ENCODE measurements around the gene TECR. TPM values are rescaled to one million over a fixed set of nuclear protein-coding genes. Genes with fewer than 3 reads are reported as not detected.
"Not testable (repeated sequence)": the region's sequence is repeated elsewhere in the genome, so short reads cannot be mapped to it uniquely, and the experiment has no call there.

TECR gene
- total RNA-seq, 1 experiment from 2014 or later = 166 TPM

GRCh38 chr19:14570864-14571527 lies 41.6 kb downstream of the TECR start:
- in situ Hi-C loops (cut with HindIII; ENCODE audit: low sequenced_read_pairs) = no loop called here
- DNase-seq (ENCODE audit: low spot score) = no peak

GRCh38 chr19:14571695-14572490 lies 42.5 kb downstream of the TECR start, which contains the start of gene NDUFB7:
NDUFB7 (minus strand) TSS chr19:14572066; CDS start chr19:14572000, 66 bp downstream.
- DNase-seq (ENCODE audit: low spot score) = peak; percentile 97
- in situ Hi-C loops (cut with HindIII; ENCODE audit: low sequenced_read_pairs) = no loop called here

GRCh38 chr19:14575428-14575980 lies 46.1 kb downstream of the TECR start:
- in situ Hi-C loops (cut with HindIII; ENCODE audit: low sequenced_read_pairs) = no loop called here
- DNase-seq (ENCODE audit: low spot score) = no peak

- in situ Hi-C loops (cut with HindIII; ENCODE audit: low sequenced_read_pairs) = no loop called here
Observed at GRCh38 chr19:14576363-14576762, 47.0 kb downstream of the TECR start.

GRCh38 chr19:14577264-14577663 lies 47.9 kb downstream of the TECR start:
- no peak for DNase-seq (ENCODE audit: low spot score)
- in situ Hi-C loops (cut with HindIII; ENCODE audit: low sequenced_read_pairs) = no loop called here

More at GRCh38 chr19:14576363-14576762, 47.0 kb downstream of the TECR start:
- DNase-seq (ENCODE audit: low spot score) = no peak

GRCh38 chr19:14577885-14578427 lies 48.6 kb downstream of the TECR start:
- no peak for DNase-seq (ENCODE audit: low spot score)
- in situ Hi-C loops (cut with HindIII; ENCODE audit: low sequenced_read_pairs) = no loop called here

GRCh38 chr19:14580623-14581237 lies 51.3 kb downstream of the TECR start:
- in situ Hi-C loops (cut with HindIII; ENCODE audit: low sequenced_read_pairs) = no loop called here
- no peak for DNase-seq (ENCODE audit: low spot score)

- DNase-seq (ENCODE audit: low spot score) = no peak
Observed at GRCh38 chr19:14582894-14583340, 53.5 kb downstream of the TECR start, which contains the start of gene CLEC17A. CLEC17A (plus strand) TSS chr19:14583084; CDS start chr19:14583161, 77 bp downstream.

GRCh38 chr19:14584372-14584771 lies 55.0 kb downstream of the TECR start:
- DNase-seq (ENCODE audit: low spot score); in situ Hi-C loops (cut with HindIII; ENCODE audit: low sequenced_read_pairs): not testable (repeated sequence)

More at GRCh38 chr19:14582894-14583340, 53.5 kb downstream of the TECR start, which contains the start of gene CLEC17A:
- in situ Hi-C loops (cut with HindIII; ENCODE audit: low sequenced_read_pairs) = no loop called here

GRCh38 chr19:14585187-14585586 lies 55.8 kb downstream of the TECR start:
- in situ Hi-C loops (cut with HindIII; ENCODE audit: low sequenced_read_pairs); DNase-seq (ENCODE audit: low spot score): not testable (repeated sequence)

- in situ Hi-C loops (cut with HindIII; ENCODE audit: low sequenced_read_pairs); DNase-seq (ENCODE audit: low spot score): not testable (repeated sequence)
Observed at GRCh38 chr19:14589433-14589832, 60.0 kb downstream of the TECR start.

- DNase-seq (ENCODE audit: low spot score) = no peak
- in situ Hi-C loops (cut with HindIII; ENCODE audit: low sequenced_read_pairs) = no loop called here
Observed at GRCh38 chr19:14595558-14595957, 66.2 kb downstream of the TECR start.

- in situ Hi-C loops (cut with HindIII; ENCODE audit: low sequenced_read_pairs) = no loop called here
- no peak for DNase-seq (ENCODE audit: low spot score)
Observed at GRCh38 chr19:14599548-14600147, 70.3 kb downstream of the TECR start.

GRCh38 chr19:14603990-14604387 lies 74.6 kb downstream of the TECR start:
- DNase-seq (ENCODE audit: low spot score) = no peak
- in situ Hi-C loops (cut with HindIII; ENCODE audit: low sequenced_read_pairs) = no loop called here

- DNase-seq (ENCODE audit: low spot score) = no peak
- in situ Hi-C loops (cut with HindIII; ENCODE audit: low sequenced_read_pairs) = no loop called here
Observed at GRCh38 chr19:14606627-14607026, 77.2 kb downstream of the TECR start.

GRCh38 chr19:14611051-14611450 lies 81.7 kb downstream of the TECR start:
- in situ Hi-C loops (cut with HindIII; ENCODE audit: low sequenced_read_pairs) = no loop called here

GRCh38 chr19:14612242-14612641 lies 82.8 kb downstream of the TECR start:
- in situ Hi-C loops (cut with HindIII; ENCODE audit: low sequenced_read_pairs); DNase-seq (ENCODE audit: low spot score): not testable (repeated sequence)

More at GRCh38 chr19:14611051-14611450, 81.7 kb downstream of the TECR start:
- DNase-seq (ENCODE audit: low spot score) = no peak

GRCh38 chr19:14612657-14613056 lies 83.3 kb downstream of the TECR start:
- in situ Hi-C loops (cut with HindIII; ENCODE audit: low sequenced_read_pairs) = no loop called here
- no peak for DNase-seq (ENCODE audit: low spot score)
